Measurements from ENCODE around the gene PTPRU.

GRCh38 chr1:29200906-29201594 is 35.3 kb upstream of the PTPRU start:
- TF ChIP-seq CTCF (IDR thresholded peaks at IDR 0.05): no peak
- TF ChIP-seq ZFX (IDR thresholded peaks at IDR 0.05; ENCODE audit: borderline replicate concordance): no peak
